HEK293T (cell line): Measurements from ENCODE around the gene IPMK.

Source experiments
- BHLHE40 ChIP-seq: fragments of 450-650 bp; IDR thresholded peaks from 2 replicates; pipeline ENCODE4 v1.6.1; 2016; ENCODE audit warnings: mild to moderate bottlenecking, moderate library complexity, borderline replicate concordance
- CTBP1 ChIP-seq: fragments of 450-650 bp; IDR thresholded peaks from 2 replicates; pipeline ENCODE4 v1.6.1; 2016; ENCODE audit warnings: borderline replicate concordance
- FOXA1 ChIP-seq: fragments of 450-650 bp; IDR thresholded peaks from 2 replicates; pipeline ENCODE4 v1.6.1; 2016; ENCODE audit warnings: mild to moderate bottlenecking
- FOXK2 ChIP-seq: fragments of 450-650 bp; IDR thresholded peaks from 2 replicates; pipeline ENCODE4 v1.6.1; 2016; ENCODE audit warnings: mild to moderate bottlenecking
- FOXM1 ChIP-seq: fragments of 450-650 bp; IDR thresholded peaks from 2 replicates; pipeline ENCODE4 v1.6.1; 2017; ENCODE audit warnings: mild to moderate bottlenecking, borderline replicate concordance
- L3MBTL2 ChIP-seq: fragments of 450-650 bp; conservative IDR thresholded peaks from 2 replicates; pipeline ENCODE4 v1.6.1; 2016; ENCODE audit warnings: mild to moderate bottlenecking
- LEF1 ChIP-seq: fragments of 450-650 bp; IDR thresholded peaks from 2 replicates; pipeline ENCODE4 v1.6.1; 2017; ENCODE audit warnings: mild to moderate bottlenecking, borderline replicate concordance
- NFRKB ChIP-seq: fragments of 450-650 bp; IDR thresholded peaks from 2 replicates; pipeline ENCODE4 v1.6.1; 2016; ENCODE audit warnings: mild to moderate bottlenecking, moderate library complexity
- SP1 ChIP-seq: fragments of 450-650 bp; IDR thresholded peaks from 2 replicates; pipeline ENCODE4 v1.6.1; 2017
- SUZ12 ChIP-seq: fragments of 450-650 bp; IDR thresholded peaks from 2 replicates; pipeline ENCODE4 v1.6.1; 2016; ENCODE audit warnings: mild to moderate bottlenecking
- ZNF384 ChIP-seq: fragments of 450-650 bp; IDR thresholded peaks from 2 replicates; pipeline ENCODE4 v1.6.1; 2016

DNA sequence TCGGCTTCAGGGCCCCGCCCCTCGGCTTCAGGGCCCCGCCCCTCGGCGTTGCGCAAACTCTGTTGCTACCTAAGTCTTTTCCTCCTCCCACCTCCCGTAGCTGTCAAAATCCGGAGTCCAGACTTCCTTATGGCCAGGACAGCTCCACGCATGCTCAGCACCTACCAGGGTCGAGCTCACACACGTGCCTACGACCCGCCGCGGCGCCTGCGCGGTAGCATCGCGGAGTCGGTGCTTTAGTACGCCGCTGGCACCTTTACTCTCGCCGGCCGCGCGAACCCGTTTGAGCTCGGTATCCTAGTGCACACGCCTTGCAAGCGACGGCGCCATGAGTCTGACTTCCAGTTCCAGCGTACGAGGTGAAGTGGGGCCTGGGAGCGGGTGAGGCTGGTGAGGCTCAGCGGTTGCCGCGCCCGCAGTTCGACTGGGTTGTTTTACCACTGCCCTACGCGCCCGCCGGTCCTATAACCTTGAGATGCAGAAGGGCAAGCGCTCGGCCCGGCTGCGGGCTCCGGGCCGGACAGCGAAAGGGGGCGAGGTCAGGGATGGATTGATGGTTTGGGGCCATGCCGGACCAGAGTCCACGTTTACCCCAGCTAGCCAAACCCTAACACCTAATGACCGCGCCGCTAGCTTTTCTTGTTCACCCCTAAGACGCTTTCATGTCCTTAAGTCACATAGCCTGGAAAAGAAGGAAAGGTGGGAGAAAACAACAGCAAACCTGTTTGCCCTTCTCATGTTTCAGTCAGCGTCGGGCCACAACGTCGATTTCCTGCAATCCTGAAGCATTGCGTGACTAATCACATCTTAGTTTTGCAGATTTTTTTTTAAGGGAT lies 1.5 kb upstream of the IPMK start, which contains the start of gene CISD1:
- TF ChIP-seq SP1: no peak
- TF ChIP-seq FOXA1: no peak
- TF ChIP-seq ZNF384: peak; percentile 76
- no peak for TF ChIP-seq FOXM1
- peak; percentile 99 for TF ChIP-seq L3MBTL2
- TF ChIP-seq SUZ12: no peak
- no peak for TF ChIP-seq BHLHE40
- TF ChIP-seq LEF1: no peak
- no peak for TF ChIP-seq NFRKB
- TF ChIP-seq FOXK2: no peak
- no peak for TF ChIP-seq CTBP1
